SK-N-MC (cell line): ENCODE measurements around the gene GPC5.

Experiments
- EZH2 ChIP-seq: fragments of 200-600 bp; sonication (generic); IDR thresholded peaks from one replicate; pipeline ENCODE4 v1.6.1; 2017; ENCODE audit warnings: antibody characterized with exemption
- POLR2AphosphoS5 ChIP-seq: IDR thresholded peaks from 2 replicates; pipeline ENCODE4 v1.6.1; 2012; ENCODE audit warnings: mild to moderate bottlenecking, low read depth, low read length, borderline replicate concordance

GRCh38 chr13:92436924-92437323 is 1038.5 kb downstream of the GPC5 start:
- TF ChIP-seq POLR2AphosphoS5 = no peak
- no peak for TF ChIP-seq EZH2
